CD14-positive monocyte (primary cell): ENCODE results near the gene CRACDL. TPM values are rescaled to one million over a fixed set of nuclear protein-coding genes. Genes with fewer than 3 reads are reported as not detected.

Experiments used
- DNase-seq, 3 donors: peaks; one replicate each; pipeline ENCODE4 v3.0.0-alpha.2; 2011 to 2022
- H2AFZ ChIP-seq: 2 replicates; pipeline ENCODE4 v1.6.0; 2012; ENCODE audit warnings: mild to moderate bottlenecking, low read depth, low read length, inconsistent platforms; ENCODE audit not compliant: insufficient read depth, poor library complexity, severe bottlenecking
- H3K27ac ChIP-seq, 2 donors: 1 replicate in 1 of 2; 2 replicates in 1 of 2; pipeline ENCODE4 v1.5.1; 2012 to 2013; ENCODE audit warnings: low read length in 2 of 2, control low read depth in 1 of 2, inconsistent platforms in 1 of 2, low read depth in 1 of 2, mild to moderate bottlenecking in 1 of 2
- H3K27me3 ChIP-seq, 2 donors: one replicate each; pipeline versions ENCODE4 v1.6.0 to v1.6.1; 2011 to 2013; ENCODE audit warnings: low read length in 2 of 2; ENCODE audit not compliant: control insufficient read depth in 2 of 2, insufficient read depth in 2 of 2
- H3K36me3 ChIP-seq, 2 donors: replicated peaks in 1 of 2; 1 replicate in 1 of 2; 2 replicates in 1 of 2; pipeline versions ENCODE4 v1.5.1 to v1.6.1; 2012 to 2013; ENCODE audit warnings: low read length in 2 of 2, control low read depth in 1 of 2, inconsistent platforms in 1 of 2, mild to moderate bottlenecking in 1 of 2; ENCODE audit not compliant: insufficient read depth in 2 of 2, control insufficient read depth in 1 of 2
- H3K4me1 ChIP-seq, 2 donors: 1 replicate in 1 of 2; 2 replicates in 1 of 2; pipeline versions ENCODE4 v1.5.1 to v1.6.1; 2012 to 2013; ENCODE audit warnings: low read length in 2 of 2, control low read depth in 1 of 2, inconsistent platforms in 1 of 2, mild to moderate bottlenecking in 1 of 2, moderate library complexity in 1 of 2; ENCODE audit not compliant: insufficient read depth in 2 of 2, control insufficient read depth in 1 of 2
- H3K4me2 ChIP-seq: replicated peaks from 2 replicates; pipeline ENCODE3; 2012; ENCODE audit warnings: low read length, moderate library complexity, mild to moderate bottlenecking; ENCODE audit not compliant: poor library complexity, severe bottlenecking; ENCODE audit errors: extremely low read depth
- H3K4me3 ChIP-seq, 3 experiments: fragments of 200-600 bp in 1 of 3; sonication (generic) in 1 of 3; replicated peaks in 1 of 3; 1 replicate in 2 of 3; 2 replicates in 1 of 3; pipeline ENCODE4 v1.5.1; 2011 to 2013; ENCODE audit warnings: low read length in 3 of 3, mild to moderate bottlenecking in 3 of 3, control low read depth in 2 of 3, low read depth in 2 of 3, inconsistent platforms in 1 of 3, moderate library complexity in 1 of 3
- H3K79me2 ChIP-seq: 2 replicates; pipeline ENCODE4 v1.6.0; 2012; ENCODE audit warnings: mild to moderate bottlenecking, control low read depth, inconsistent platforms, low read length, moderate library complexity; ENCODE audit not compliant: insufficient read depth
- H3K9ac ChIP-seq: 2 replicates; pipeline ENCODE4 v1.6.0; 2017; ENCODE audit warnings: low read length, mild to moderate bottlenecking; ENCODE audit not compliant: insufficient read depth, poor library complexity, severe bottlenecking
- H3K9me3 ChIP-seq, 2 donors: replicated peaks in 1 of 2; 1 replicate in 1 of 2; 2 replicates in 1 of 2; pipeline versions ENCODE4 v1.5.1 to v1.6.1; 2012 to 2013; ENCODE audit warnings: low read length in 2 of 2, control low read depth in 1 of 2; ENCODE audit not compliant: control insufficient read depth in 1 of 2, insufficient read depth in 1 of 2
- H4K20me1 ChIP-seq: 2 replicates; pipeline ENCODE4 v1.6.0; 2012; ENCODE audit warnings: mild to moderate bottlenecking, low read length, control low read depth, moderate library complexity; ENCODE audit not compliant: insufficient read depth
- H3K27ac Mint-ChIP-seq, 7 donors: one replicate each; pipeline ENCODE4 v1.8.0; 2020; ENCODE audit warnings: mild to moderate bottlenecking in 7 of 7, mixed read lengths in 7 of 7, moderate library complexity in 6 of 7, inconsistent platforms in 2 of 7
- H3K27me3 Mint-ChIP-seq, 3 donors: one replicate each; pipeline ENCODE4 v1.8.0; 2021 to 2022; ENCODE audit warnings: low read depth in 3 of 3, mild to moderate bottlenecking in 3 of 3, mixed read lengths in 3 of 3, moderate library complexity in 3 of 3, inconsistent platforms in 1 of 3
- H3K36me3 Mint-ChIP-seq, 2 donors: one replicate each; pipeline ENCODE4 v1.8.0; 2020; ENCODE audit warnings: mixed read lengths in 2 of 2, inconsistent platforms in 1 of 2, mild to moderate bottlenecking in 1 of 2
- H3K4me1 Mint-ChIP-seq: one replicate; pipeline ENCODE4 v1.8.0; 2020; ENCODE audit warnings: mild to moderate bottlenecking, mixed read lengths
- H3K4me3 Mint-ChIP-seq, 2 donors: one replicate each; pipeline ENCODE4 v1.8.0; 2020; ENCODE audit warnings: mild to moderate bottlenecking in 2 of 2, mixed read lengths in 2 of 2, moderate library complexity in 1 of 2
- H3K9me3 Mint-ChIP-seq, 7 donors: one replicate each; pipeline ENCODE4 v1.8.0; 2020 to 2022; ENCODE audit warnings: mixed read lengths in 7 of 7, mild to moderate bottlenecking in 6 of 7, moderate library complexity in 6 of 7, inconsistent platforms in 2 of 7
- CTCF ChIP-seq: fragments of 200-600 bp; IDR thresholded peaks from one replicate; pipeline ENCODE4 v1.8.0; 2022; ENCODE audit warnings: antibody characterized with exemption, mild to moderate bottlenecking
- WGBS: methylation state at CpG from one replicate; pipeline ENCODE4 v1.1.5; 2013; ENCODE audit warnings: missing lambda C conversion rate; ENCODE audit not compliant: insufficient coverage; 5-methylcytosine and 5-hydroxymethylcytosine counted together
- intact Hi-C, 2 donors: fragments of 100-400 bp; cut with micrococcal nuclease; formaldehyde crosslinking; loops; one replicate each; pipeline versions ENCODE4 v1.15.0 to v1.15.1; 2023
- polyA plus RNA-seq, 3 donors: library from polyadenylated mRNA; depleted of rRNA in 1 of 3; unstranded in 2 of 3; stranded (reverse) in 1 of 3; fragments of 300-500 nt in 2 of 3; fragments of >200 nt in 1 of 3; fragmentation: Illumina TruSeq in 2 of 3; gene quantifications; 1 replicate in 2 of 3; 2 replicates in 1 of 3; pipeline ENCODE4 v1.2.3, GENCODE V29; 2012 to 2021

The CRACDL gene
- polyA plus RNA-seq, 3 donors = 0.12 to 0.35 (median 0.28) TPM

GRCh38 chr2:98829581-98830270, 106.3 kb downstream of the CRACDL start:
- H3K4me1 ChIP-seq = peaks cover 16 to 28% of the 10 kb centered on the region in 2 donors
- H3K27ac ChIP-seq = no peak overlapping the region
- no peaks in the 10 kb centered on the region for H4K20me1 ChIP-seq
- H3K9ac ChIP-seq = no peak overlapping the region
- Mint-ChIP-seq H3K4me3 (no peak overlapping the region), H3K4me1 (peaks cover 38% of the 10 kb centered on the region), H3K9me3 (no peaks in the 10 kb centered on the region), H3K27ac (no peak overlapping the region), H3K27me3 (peaks cover 2 to 7% (median 3%) of the 10 kb centered on the region in 3 donors), H3K36me3 (no peaks in the 10 kb centered on the region)
- H3K79me2 ChIP-seq = no peaks in the 10 kb centered on the region
- H3K36me3 ChIP-seq = no peaks in the 10 kb centered on the region
- TF ChIP-seq CTCF = no peak
- no peaks in the 10 kb centered on the region for H3K27me3 ChIP-seq
- no peaks in the 10 kb centered on the region for H3K9me3 ChIP-seq
- no peak overlapping the region for H3K4me2 ChIP-seq
- intact Hi-C loops = loop anchor here in 1 of 2 donors (10.0 kb wide), 1 partner anchor 95 kb away; the partner anchor contains the start of gene MGAT4A
- no peak overlapping the region for H3K4me3 ChIP-seq
- no peak overlapping the region for H2AFZ ChIP-seq
- DNase-seq = no peak
- 43% methylated on average over 3 of the region's 6 CpGs for WGBS

- DNase-seq = no peak
- no peaks in the 10 kb centered on the region for H3K27me3 ChIP-seq
- Mint-ChIP-seq H3K9me3 (peaks cover 0 to 2% (median 0%) of the 10 kb centered on the region in 7 donors), H3K27me3 (peaks cover 2 to 7% (median 3%) of the 10 kb centered on the region in 3 donors), H3K36me3 (no peaks in the 10 kb centered on the region), H3K27ac (no peak overlapping the region), H3K4me1 (peaks cover 45% of the 10 kb centered on the region), H3K4me3 (no peak overlapping the region)
- no peaks in the 10 kb centered on the region for H3K79me2 ChIP-seq
- no peak overlapping the region for H3K27ac ChIP-seq
- no peak for TF ChIP-seq CTCF
- no peak overlapping the region for H3K4me2 ChIP-seq
- H3K4me1 ChIP-seq = peaks cover 25 to 35% of the 10 kb centered on the region in 2 donors
- WGBS = 53% methylated on average over 3 of the region's 5 CpGs
- no peak overlapping the region for H3K4me3 ChIP-seq
- H3K9ac ChIP-seq = no peak overlapping the region
- no peaks in the 10 kb centered on the region for H4K20me1 ChIP-seq
- intact Hi-C loops = loop anchor here in 1 of 2 donors (10.0 kb wide), 1 partner anchor 94 kb away; the partner anchor contains the start of gene MGAT4A
- H3K9me3 ChIP-seq = no peaks in the 10 kb centered on the region
- H2AFZ ChIP-seq = no peak overlapping the region
- no peaks in the 10 kb centered on the region for H3K36me3 ChIP-seq
Observed at GRCh38 chr2:98828793-98829371, 107.1 kb downstream of the CRACDL start.
